Measurements from ENCODE around the gene RACK1.
A peak's percentile ranks its signal among the peaks of the same experiment; 100 is the strongest.

RACK1 gene

DNA sequence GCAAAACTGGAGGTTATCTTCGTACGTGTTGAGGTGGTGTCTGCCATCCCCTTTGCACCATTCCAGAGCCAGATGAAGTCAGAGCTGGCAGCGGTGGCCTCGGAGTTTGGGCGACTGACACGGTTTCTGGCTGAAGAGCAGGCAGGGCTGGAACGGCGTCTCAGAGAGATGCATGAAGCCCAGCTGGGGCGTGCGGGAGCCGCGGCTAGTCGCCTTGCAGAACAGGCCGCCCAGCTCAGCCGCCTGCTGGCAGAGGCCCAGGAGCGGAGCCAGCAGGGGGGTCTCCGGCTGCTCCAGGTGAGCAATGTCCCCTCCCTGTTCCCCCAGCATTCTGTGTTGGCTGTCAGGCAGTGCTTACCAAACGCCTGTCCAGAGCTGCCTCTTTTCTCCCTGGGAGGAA, 11.1 kb downstream of the RACK1 start:
- Histone ChIP-seq H3K4me3 (ENCODE audit: low read depth, low read length) (no peak overlapping the region), H2AFZ (ENCODE audit: low read length, unreplicated experiment) (no peak overlapping the region), H3K36me3 (ENCODE audit: insufficient read depth, low read length) (peaks cover 24% of the 10 kb centered on the region), H3K4me1 (ENCODE audit: control insufficient read depth, insufficient read depth, low read length, unreplicated experiment) (no peaks in the 10 kb centered on the region), H3K27ac (ENCODE audit: low read depth, low read length) (no peak overlapping the region), H3K79me2 (ENCODE audit: control insufficient read depth, insufficient read depth, low read length, unreplicated experiment) (peaks cover under 1% of the 10 kb centered on the region), H3K27me3 (ENCODE audit: insufficient read depth, low read length) (no peaks in the 10 kb centered on the region)

DNA sequence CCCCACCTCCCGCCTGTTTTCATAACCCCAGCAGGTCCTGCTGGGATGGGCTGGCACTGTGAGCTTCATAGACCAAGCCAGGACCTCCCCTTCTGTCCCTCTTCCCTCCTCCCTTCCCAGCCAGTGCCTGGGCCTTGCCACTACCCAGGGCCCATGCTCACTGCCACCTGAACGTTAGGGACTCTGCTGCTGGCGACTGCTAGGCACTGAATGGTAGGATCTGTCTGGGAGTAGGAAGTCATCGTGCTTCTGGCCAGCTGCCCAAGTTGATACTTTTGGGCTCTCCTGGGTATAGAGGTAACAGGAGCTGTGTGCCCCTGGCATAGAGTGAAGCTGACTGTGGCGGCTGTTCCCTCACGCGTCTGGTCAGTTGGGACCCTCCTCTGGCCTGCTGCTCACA, 12.3 kb downstream of the RACK1 start:
- H3K4me3 ChIP-seq (ENCODE audit: low read depth, low read length): no peak overlapping the region
- H3K36me3 ChIP-seq (ENCODE audit: insufficient read depth, low read length): peaks cover 12% of the 10 kb centered on the region
- H2AFZ ChIP-seq (ENCODE audit: low read length, unreplicated experiment): no peak overlapping the region
- no peak overlapping the region for H3K27ac ChIP-seq (ENCODE audit: low read depth, low read length)
- peaks cover 2% of the 10 kb centered on the region for H3K79me2 ChIP-seq (ENCODE audit: control insufficient read depth, insufficient read depth, low read length, unreplicated experiment)
- H3K27me3 ChIP-seq (ENCODE audit: insufficient read depth, low read length): no peaks in the 10 kb centered on the region
- no peaks in the 10 kb centered on the region for H3K4me1 ChIP-seq (ENCODE audit: control insufficient read depth, insufficient read depth, low read length, unreplicated experiment)

DNA sequence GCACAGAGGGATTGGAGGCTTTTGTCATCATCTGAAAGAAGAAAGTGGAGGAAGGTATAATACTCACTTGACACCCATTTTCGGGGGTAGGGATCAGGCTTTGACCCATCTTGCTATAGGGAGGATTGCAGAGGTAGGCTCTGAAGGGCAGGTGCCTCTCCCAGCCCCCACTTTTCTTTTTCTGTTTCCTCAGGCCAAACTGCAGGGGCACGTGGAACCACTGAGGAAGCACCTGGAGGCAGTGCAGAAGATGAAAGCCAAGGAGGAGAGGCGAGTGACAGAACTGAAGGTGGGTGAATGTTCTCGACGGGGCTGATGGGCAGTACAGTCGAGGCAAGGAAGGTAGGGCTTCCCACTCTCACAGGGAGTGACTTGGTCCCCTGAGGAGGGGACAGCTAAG, 13.2 kb downstream of the RACK1 start:
- H3K27me3 ChIP-seq (ENCODE audit: insufficient read depth, low read length): no peaks in the 10 kb centered on the region
- peaks cover 3% of the 10 kb centered on the region for H3K36me3 ChIP-seq (ENCODE audit: insufficient read depth, low read length)
- H3K4me1 ChIP-seq (ENCODE audit: control insufficient read depth, insufficient read depth, low read length, unreplicated experiment): peaks cover 3% of the 10 kb centered on the region
- no peak overlapping the region for H2AFZ ChIP-seq (ENCODE audit: low read length, unreplicated experiment)
- no peak overlapping the region for H3K27ac ChIP-seq (ENCODE audit: low read depth, low read length)
- no peak overlapping the region for H3K4me3 ChIP-seq (ENCODE audit: low read depth, low read length)
- peaks cover 6% of the 10 kb centered on the region for H3K79me2 ChIP-seq (ENCODE audit: control insufficient read depth, insufficient read depth, low read length, unreplicated experiment)

DNA sequence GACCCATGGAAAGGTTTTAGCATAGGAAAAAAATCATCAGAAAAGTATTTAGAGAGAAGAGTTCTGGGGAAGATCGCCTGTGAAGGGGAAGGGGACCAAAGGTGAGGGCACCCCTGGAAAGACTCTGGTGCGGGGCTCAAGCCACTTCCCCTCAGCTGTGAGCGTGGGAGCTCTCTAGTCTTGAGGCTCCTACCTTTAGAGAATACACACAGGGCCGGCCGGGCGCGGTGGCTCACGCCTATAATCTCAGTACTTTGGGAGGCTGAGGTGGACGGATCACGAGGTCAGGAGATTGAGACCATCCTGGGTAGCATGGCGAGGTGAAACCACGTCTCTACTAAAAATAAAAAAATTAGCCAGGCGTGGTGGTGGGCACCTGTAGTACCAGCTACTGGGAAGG, 13.7 kb downstream of the RACK1 start:
- no peaks in the 10 kb centered on the region for H3K27me3 ChIP-seq (ENCODE audit: insufficient read depth, low read length)
- H3K36me3 ChIP-seq (ENCODE audit: insufficient read depth, low read length): no peaks in the 10 kb centered on the region; the same call in 1 of the 2 replicates
- H3K79me2 ChIP-seq (ENCODE audit: control insufficient read depth, insufficient read depth, low read length, unreplicated experiment): peaks cover 12% of the 10 kb centered on the region
- peaks cover 8% of the 10 kb centered on the region for H3K4me1 ChIP-seq (ENCODE audit: control insufficient read depth, insufficient read depth, low read length, unreplicated experiment)
- H2AFZ ChIP-seq (ENCODE audit: low read length, unreplicated experiment): no peak overlapping the region
- H3K27ac ChIP-seq (ENCODE audit: low read depth, low read length): no peak overlapping the region
- H3K4me3 ChIP-seq (ENCODE audit: low read depth, low read length): no peak overlapping the region

DNA sequence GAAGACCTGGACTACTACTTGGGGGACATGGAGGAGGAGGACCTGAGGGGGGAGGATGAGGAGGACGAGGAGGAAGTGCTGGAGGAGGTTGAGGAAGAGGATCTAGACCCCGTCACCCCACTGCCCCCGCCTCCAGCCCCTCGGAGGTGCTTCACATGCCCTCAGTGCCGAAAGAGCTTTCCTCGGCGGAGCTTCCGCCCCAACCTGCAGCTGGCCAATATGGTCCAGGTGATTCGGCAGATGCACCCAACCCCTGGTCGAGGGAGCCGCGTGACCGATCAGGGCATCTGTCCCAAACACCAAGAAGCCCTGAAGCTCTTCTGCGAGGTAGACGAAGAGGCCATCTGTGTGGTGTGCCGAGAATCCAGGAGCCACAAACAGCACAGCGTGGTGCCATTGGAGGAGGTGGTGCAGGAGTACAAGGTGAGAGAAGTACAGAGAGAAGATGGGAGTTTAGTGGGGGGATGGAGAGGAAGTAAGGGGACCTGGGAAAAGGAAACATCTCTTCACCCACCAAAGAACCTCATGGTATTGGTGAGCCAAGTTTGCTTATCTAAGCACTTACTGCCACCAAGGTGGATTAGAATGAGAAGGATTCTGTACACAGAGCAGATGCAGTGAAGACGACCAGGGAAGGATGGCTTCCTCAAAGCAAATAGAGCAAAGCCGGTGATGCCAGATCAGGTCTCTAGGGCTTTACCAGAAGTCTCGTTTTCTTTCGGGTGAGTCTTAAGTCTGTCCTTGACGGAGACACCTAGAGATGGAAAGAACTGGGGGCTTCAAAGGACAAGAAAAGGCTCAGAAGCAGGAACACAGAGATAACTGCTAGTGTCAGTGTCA, 19.1 kb downstream of the RACK1 start:
- Histone ChIP-seq H3K79me2 (ENCODE audit: control insufficient read depth, insufficient read depth, low read length, unreplicated experiment) (peaks cover 23% of the 10 kb centered on the region), H3K27ac (ENCODE audit: low read depth, low read length) (no peak overlapping the region; the same call in 1 of the 2 replicates), H3K4me3 (ENCODE audit: low read depth, low read length) (peak overlapping the region; percentile 85), H2AFZ (ENCODE audit: low read length, unreplicated experiment) (no peak overlapping the region), H3K4me1 (ENCODE audit: control insufficient read depth, insufficient read depth, low read length, unreplicated experiment) (peaks cover 15% of the 10 kb centered on the region), H3K27me3 (ENCODE audit: insufficient read depth, low read length) (no peaks in the 10 kb centered on the region), H3K36me3 (ENCODE audit: insufficient read depth, low read length) (no peaks in the 10 kb centered on the region)

DNA sequence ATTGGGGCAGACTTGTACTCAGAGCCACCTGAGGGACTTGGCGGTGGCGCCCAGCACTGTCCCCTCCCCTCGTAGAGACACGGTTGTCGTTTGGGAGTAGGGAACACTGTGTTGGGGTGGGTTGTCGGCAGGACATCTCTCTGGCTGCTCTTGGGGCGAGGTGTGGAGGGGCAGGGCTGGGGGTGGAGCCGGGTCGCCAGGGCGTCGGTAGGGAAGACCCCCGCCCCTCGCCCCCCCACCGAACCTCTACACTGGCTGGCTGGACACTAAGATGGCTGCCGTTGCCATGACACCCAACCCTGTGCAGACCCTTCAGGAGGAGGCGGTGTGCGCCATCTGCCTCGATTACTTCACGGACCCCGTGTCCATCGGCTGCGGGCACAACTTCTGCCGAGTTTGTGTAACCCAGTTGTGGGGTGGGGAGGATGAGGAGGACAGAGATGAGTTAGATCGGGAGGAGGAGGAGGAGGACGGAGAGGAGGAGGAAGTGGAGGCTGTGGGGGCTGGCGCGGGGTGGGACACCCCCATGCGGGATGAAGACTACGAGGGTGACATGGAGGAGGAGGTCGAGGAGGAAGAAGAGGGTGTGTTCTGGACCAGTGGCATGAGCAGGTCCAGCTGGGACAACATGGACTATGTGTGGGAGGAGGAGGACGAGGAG, 19.8 kb downstream of the RACK1 start:
- peaks cover 23% of the 10 kb centered on the region for H3K79me2 ChIP-seq (ENCODE audit: control insufficient read depth, insufficient read depth, low read length, unreplicated experiment)
- no peaks in the 10 kb centered on the region for H3K36me3 ChIP-seq (ENCODE audit: insufficient read depth, low read length)
- peak overlapping the region; percentile 27 for H2AFZ ChIP-seq (ENCODE audit: low read length, unreplicated experiment)

DNA sequence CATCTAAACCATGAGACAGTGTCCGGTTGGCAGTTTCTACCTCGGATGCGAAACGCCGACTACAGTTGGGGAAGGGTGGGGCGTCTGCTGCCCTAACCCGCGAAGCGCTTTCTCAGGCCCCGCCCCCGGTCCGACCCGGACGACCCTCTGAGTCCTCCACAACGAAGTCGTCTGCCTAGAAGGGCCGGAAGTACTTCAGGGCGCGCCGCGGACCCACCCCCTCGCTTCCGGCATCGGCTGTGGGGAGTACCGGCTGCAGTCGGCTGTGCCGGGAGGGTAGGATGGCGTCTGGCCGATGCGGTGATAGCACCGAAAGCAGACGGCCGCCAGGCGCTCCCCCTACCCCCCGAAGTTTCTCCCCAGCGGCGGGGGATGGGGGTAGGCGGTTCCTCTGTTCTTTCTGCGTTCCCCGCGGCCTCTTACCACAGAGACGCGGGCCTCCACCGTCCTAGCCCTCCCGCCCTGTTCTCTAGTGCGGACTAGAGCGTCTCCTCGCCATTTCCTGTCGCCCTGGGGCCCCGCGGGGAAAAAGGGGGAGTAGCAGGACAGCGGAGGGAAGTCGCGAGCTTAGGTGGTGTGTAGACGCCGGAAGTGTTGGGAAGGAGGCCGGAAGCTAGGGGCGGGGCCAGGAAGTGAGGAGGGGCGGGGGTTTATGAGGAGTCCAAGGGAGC, 20.5 kb downstream of the RACK1 start, which contains the start of gene TRIM41:
Gene TRIM41, plus strand, starts transcription at position 224 of the 671 bp plus-strand sequence. CDS start 719 bp downstream, outside the sequence.
- peak within 1 kb of the TSS; percentile 50 for H2AFZ ChIP-seq (ENCODE audit: low read length, unreplicated experiment)
- peak within 1 kb of the TSS; percentile 92 for H3K27ac ChIP-seq (ENCODE audit: low read depth, low read length)
- peak within 1 kb of the TSS; percentile 85 for H3K4me3 ChIP-seq (ENCODE audit: low read depth, low read length)
- H3K79me2 ChIP-seq (ENCODE audit: control insufficient read depth, insufficient read depth, low read length, unreplicated experiment): peaks cover 23% of the 10 kb centered on the region
- peaks cover 15% of the 10 kb centered on the region for H3K4me1 ChIP-seq (ENCODE audit: control insufficient read depth, insufficient read depth, low read length, unreplicated experiment)
- H3K27me3 ChIP-seq (ENCODE audit: insufficient read depth, low read length): no peaks in the 10 kb centered on the region
- H3K36me3 ChIP-seq (ENCODE audit: insufficient read depth, low read length): no peaks in the 10 kb centered on the region

More for the DNA sequence above, 19.8 kb downstream of the RACK1 start:
- H3K4me3 ChIP-seq (ENCODE audit: low read depth, low read length): peak overlapping the region; percentile 85
- H3K27me3 ChIP-seq (ENCODE audit: insufficient read depth, low read length): no peaks in the 10 kb centered on the region
- H3K4me1 ChIP-seq (ENCODE audit: control insufficient read depth, insufficient read depth, low read length, unreplicated experiment): peaks cover 15% of the 10 kb centered on the region
- peak overlapping the region; percentile 92 for H3K27ac ChIP-seq (ENCODE audit: low read depth, low read length)

DNA sequence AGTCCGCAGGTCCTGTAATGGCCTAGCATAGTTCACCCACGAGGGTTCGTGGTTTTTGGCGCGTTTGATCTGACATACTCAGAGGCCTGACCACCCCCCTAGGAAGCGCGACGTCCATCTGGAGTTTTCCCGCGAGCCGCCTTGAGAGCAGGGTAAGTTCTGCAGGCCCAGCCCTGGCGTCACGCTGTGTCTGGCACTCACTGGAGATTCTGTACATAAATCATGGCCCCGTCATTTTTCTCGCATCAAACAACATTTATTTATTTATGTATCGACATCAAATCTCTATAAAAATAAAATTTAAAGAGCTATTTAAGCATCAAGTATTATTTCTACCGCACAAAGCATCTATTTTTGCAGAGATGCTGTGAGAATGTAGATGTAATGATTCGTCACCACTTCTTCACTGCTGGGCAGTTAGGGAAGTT, 21.1 kb downstream of the RACK1 start:
- Histone ChIP-seq H3K79me2 (ENCODE audit: control insufficient read depth, insufficient read depth, low read length, unreplicated experiment) (peaks cover 23% of the 10 kb centered on the region), H3K4me1 (ENCODE audit: control insufficient read depth, insufficient read depth, low read length, unreplicated experiment) (peaks cover 15% of the 10 kb centered on the region), H3K27me3 (ENCODE audit: insufficient read depth, low read length) (no peaks in the 10 kb centered on the region), H3K4me3 (ENCODE audit: low read depth, low read length) (peak overlapping the region; percentile 85), H3K27ac (ENCODE audit: low read depth, low read length) (peak overlapping the region; percentile 92), H2AFZ (ENCODE audit: low read length, unreplicated experiment) (peak overlapping the region; percentile 50), H3K36me3 (ENCODE audit: insufficient read depth, low read length) (no peaks in the 10 kb centered on the region)

DNA sequence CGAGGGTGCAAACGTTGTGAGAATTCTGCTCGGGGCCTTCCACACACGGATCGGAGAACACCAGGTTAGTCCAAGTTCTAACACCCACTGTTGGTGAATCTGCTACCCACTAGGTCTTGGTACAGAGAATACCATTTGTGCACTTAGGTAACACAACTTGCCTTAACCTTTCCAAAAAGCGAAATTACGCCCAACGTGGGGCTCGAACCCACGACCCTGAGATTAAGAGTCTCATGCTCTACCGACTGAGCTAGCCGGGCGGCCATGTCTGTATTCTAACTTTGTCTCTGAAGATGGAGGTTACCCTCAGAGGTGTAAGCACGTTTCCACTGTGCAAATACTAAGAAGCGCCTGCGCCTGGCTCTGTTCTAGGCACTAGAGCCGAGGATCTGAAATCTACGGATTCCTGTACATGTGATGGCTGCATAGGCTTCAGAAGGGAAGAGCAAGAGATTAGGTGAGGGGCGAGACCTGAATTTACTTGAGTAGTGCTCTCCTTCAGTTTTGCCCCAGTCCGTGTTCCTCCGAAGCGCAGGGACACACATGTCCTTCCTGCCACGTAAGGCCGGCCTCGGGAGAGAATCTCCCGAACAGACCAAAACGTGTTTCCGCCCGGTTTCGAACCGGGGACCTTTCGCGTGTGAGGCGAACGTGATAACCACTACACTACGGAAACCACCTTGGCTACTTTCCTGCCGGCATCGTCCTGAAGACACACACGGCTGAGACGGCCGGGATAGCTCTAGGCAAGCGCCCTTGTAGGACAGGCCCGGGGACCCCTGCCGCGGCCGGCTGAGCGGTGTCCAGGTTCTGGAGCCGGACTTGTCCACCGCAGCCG, 21.7 kb downstream of the RACK1 start:
- peaks cover 15% of the 10 kb centered on the region for H3K4me1 ChIP-seq (ENCODE audit: control insufficient read depth, insufficient read depth, low read length, unreplicated experiment)
- no peaks in the 10 kb centered on the region for H3K36me3 ChIP-seq (ENCODE audit: insufficient read depth, low read length)
- peak overlapping the region; percentile 92 for H3K27ac ChIP-seq (ENCODE audit: low read depth, low read length)
- peak overlapping the region; percentile 85 for H3K4me3 ChIP-seq (ENCODE audit: low read depth, low read length)
- H2AFZ ChIP-seq (ENCODE audit: low read length, unreplicated experiment): peak overlapping the region; percentile 50
- H3K27me3 ChIP-seq (ENCODE audit: insufficient read depth, low read length): no peaks in the 10 kb centered on the region
- H3K79me2 ChIP-seq (ENCODE audit: control insufficient read depth, insufficient read depth, low read length, unreplicated experiment): peaks cover 23% of the 10 kb centered on the region

Data from ACC112 (cell line).